ENCODE data around the gene SCAF8.
"Not testable (repeated sequence)": the region's sequence is repeated elsewhere in the genome, so short reads cannot be mapped to it uniquely, and the experiment has no call there.

Gene SCAF8

GRCh38 chr6:154733626-154734382 lies 588 bp downstream of the SCAF8 start:
- peak; percentile 90 to 94 for DNase-seq

DNA sequence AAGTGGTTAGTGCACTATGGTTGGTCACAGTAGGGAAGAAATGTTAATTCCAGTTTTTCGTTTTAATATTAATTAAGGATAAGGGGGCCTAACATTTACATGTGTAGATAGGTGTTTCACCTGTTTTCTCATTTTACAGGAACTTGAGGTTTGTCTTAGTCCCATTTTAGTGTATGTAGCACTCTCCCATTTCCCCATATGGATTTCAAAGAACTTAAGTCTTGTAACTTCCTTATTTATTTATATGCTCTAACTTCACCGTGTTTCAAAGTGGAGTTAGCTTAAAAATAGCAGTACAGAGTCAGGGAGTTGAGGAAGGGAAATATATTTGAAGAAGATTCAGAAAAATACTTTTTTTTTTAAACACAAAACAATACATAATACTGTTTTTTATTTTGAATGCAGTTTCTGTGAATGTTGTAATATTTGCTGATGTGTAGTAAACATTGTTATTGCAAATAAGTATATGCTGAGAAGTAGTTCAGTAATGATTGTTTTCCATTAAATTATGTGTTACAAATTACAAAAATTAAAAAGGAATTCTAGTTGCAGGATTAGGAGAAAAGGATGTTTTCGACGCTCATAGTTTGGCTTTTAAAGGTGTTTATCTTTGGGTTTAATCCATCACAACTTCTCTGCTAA lies 3.5 kb downstream of the SCAF8 start:
- DNase-seq: peak; percentile 30 to 61

- no peak for DNase-seq
Observed at GRCh38 chr6:154737424-154737823, 4.2 kb downstream of the SCAF8 start.

GRCh38 chr6:154738551-154738961 lies 5.3 kb downstream of the SCAF8 start:
- DNase-seq: no peak

DNA sequence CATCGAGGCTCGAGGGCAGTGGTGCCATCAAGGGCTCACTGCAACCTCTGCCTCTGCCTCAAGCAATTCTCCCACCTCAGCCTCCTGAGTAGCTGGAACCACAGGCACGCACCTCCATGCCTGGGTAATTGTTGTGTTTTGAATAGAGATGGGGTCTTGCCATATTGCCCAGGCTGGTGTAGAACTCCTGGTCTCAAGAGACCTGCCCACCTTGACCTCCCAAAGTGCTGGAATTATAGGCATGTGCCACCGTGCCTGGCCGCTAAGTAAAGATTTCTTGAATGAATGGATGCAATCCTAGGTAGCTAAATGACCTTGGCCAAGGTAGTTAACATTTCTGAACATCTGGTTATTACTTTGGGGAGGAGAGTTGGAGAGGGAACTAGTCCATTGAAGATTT lies 7.4 kb downstream of the SCAF8 start:
- DNase-seq: no peak

DNA sequence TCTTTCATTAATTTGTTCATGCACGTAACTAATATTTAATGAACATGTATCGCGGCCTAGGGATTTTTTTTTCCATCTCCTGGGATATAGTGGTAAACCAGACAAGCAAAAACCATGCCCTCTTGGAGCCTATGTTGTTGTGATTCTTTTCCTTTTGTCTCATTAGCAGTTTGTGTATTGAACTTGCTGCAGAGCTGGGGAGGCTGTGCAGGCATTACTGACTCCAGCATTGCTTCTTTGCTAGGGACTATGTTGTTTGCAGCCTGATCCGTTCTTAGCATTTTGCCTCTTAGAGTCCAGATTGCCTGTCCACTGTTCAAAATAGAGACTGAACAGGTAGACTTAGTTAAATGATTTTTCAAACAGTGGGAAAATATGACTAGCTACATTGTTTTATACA lies 9.7 kb downstream of the SCAF8 start:
- DNase-seq: no peak

GRCh38 chr6:154744029-154744745 lies 11.0 kb downstream of the SCAF8 start:
- DNase-seq: not testable (repeated sequence)

GRCh38 chr6:154745243-154745642 lies 12.0 kb downstream of the SCAF8 start:
- no peak for DNase-seq

GRCh38 chr6:154749341-154749740 lies 16.1 kb downstream of the SCAF8 start:
- no peak for DNase-seq

GRCh38 chr6:154751011-154751800 lies 18.0 kb downstream of the SCAF8 start:
- no peak for DNase-seq

GRCh38 chr6:154752022-154752421 lies 18.8 kb downstream of the SCAF8 start:
- no peak for DNase-seq

GRCh38 chr6:154754152-154754551 lies 20.9 kb downstream of the SCAF8 start:
- no peak for DNase-seq

- no peak for DNase-seq
Observed at GRCh38 chr6:154757352-154758050, 24.3 kb downstream of the SCAF8 start.

- no peak for DNase-seq
Observed at GRCh38 chr6:154758125-154758524, 24.9 kb downstream of the SCAF8 start.

DNA sequence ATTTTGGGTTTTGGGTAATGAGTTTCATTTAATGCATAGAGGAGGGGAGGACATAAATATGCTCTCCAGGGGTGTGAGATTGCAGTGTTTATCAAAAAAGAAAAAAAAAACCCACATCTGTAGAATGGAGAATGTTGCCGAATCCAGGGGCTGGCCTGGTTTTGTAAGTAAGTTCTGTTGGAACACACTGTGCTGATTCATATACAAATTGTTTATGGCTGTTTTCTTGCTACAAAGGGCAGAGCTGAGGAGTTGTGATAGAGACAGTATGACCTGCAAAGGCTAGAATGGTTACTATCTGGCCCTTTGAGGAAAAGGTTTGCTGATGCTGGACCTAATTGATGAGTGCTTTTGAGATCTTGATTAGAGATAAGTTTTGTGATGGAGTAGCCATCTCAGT lies 30.4 kb downstream of the SCAF8 start:
- DNase-seq: no peak

GRCh38 chr6:154765273-154765672 lies 32.1 kb downstream of the SCAF8 start:
- no peak for DNase-seq

GRCh38 chr6:154766288-154766687 lies 33.1 kb downstream of the SCAF8 start:
- DNase-seq: no peak

GRCh38 chr6:154767003-154767723 lies 33.9 kb downstream of the SCAF8 start:
- DNase-seq: no peak

GRCh38 chr6:154768280-154768679 lies 35.1 kb downstream of the SCAF8 start:
- DNase-seq: no peak

DNA sequence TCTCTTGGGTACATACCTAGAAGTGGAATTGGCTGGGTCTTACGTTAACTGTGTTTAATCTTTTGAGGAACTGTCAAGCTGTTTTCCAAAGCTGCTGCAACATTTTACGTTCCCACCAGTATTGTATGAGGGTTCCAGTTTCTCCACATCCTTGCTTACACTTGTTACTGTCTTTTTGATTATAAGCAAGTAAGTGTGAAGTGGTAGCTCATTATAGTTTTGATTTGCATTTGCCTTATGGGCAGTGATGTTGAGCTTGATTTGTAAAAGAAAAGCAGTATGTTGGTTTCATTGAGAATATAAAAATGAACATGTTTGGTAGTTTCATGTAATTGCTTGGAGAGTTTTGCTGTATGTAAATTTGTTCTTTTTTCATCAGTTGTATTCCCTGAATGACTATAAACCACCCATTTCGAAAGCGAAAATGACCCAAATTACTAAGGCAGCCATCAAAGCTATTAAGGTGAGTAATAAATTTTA lies 40.4 kb downstream of the SCAF8 start:
- DNase-seq: no peak

DNA sequence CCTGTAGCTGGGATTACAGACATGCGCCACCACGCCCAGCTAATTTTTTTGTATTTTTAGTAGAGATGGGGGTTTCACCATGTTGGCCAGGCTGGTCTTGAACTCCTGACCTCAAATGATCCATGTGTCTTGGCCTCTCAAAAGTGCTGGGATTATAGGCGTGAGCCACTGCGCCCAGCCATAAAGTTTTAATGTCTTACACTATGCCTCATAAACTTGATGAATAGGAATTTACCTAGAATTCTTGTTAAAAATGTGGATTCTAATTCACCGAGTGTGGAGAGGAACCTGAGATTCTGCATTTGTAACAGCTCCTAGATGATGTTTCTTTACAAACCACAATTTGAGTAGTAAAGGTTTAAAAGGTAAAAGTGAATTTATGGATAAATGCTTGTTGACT lies 45.9 kb downstream of the SCAF8 start:
- not testable (repeated sequence) for DNase-seq

DNA sequence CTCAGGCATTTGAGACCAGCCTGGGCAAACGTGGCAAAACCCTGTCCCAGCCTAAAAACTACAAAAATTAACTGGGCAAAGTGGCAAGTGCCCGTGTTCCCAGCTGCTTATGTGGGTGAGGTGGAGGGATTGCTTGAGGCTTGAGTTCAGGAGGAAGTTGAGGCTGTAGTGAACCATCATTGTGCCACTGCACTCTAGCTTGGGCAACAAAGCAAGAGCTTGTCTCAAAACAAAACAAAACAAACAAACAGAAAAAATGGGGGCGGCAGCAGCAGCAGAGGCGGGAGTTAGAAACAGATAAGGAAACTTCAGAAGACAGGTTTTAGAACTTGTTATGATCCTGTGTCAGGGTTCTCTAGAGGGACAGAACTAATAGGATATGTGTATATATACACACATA lies 49.0 kb downstream of the SCAF8 start:
- no peak for DNase-seq
